ENCODE results near the gene DCLK1.

The DCLK1 gene

DNA sequence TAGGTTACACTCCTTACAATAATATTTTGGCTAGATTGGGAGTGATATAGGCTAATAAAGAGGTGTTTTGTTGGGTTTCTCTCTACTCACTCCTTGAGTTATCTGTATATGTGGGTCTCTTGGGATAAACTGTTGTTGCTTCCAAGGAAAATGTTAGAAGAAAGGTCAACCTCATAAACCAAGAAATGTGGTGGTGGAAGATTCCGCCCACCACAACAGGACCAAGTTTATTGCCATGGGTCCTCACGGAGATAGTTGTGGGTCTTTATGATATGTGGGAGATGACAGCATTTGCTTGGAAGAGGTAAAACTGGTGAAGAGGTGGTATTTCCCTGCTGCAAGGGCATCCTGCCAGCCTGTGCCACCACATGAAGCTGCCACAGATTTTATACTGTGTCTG, 259.6 kb downstream of the DCLK1 start:
- TF ChIP-seq, protein P1, sequence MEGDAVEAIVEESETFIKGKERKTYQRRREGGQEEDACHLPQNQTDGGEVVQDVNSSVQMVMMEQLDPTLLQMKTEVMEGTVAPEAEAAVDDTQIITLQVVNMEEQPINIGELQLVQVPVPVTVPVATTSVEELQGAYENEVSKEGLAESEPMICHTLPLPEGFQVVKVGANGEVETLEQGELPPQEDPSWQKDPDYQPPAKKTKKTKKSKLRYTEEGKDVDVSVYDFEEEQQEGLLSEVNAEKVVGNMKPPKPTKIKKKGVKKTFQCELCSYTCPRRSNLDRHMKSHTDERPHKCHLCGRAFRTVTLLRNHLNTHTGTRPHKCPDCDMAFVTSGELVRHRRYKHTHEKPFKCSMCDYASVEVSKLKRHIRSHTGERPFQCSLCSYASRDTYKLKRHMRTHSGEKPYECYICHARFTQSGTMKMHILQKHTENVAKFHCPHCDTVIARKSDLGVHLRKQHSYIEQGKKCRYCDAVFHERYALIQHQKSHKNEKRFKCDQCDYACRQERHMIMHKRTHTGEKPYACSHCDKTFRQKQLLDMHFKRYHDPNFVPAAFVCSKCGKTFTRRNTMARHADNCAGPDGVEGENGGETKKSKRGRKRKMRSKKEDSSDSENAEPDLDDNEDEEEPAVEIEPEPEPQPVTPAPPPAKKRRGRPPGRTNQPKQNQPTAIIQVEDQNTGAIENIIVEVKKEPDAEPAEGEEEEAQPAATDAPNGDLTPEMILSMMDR (IDR thresholded peaks at IDR 0.05; ENCODE audit: control insufficient read depth, insufficient read depth, low read depth, low read length, missing control alignments), result no peak
- H3K4me3 ChIP-seq (ENCODE audit: control insufficient read depth, low read depth, low read length), result no peak overlapping the region
- DNase-seq (ENCODE audit: low read depth), result no peak

DNA sequence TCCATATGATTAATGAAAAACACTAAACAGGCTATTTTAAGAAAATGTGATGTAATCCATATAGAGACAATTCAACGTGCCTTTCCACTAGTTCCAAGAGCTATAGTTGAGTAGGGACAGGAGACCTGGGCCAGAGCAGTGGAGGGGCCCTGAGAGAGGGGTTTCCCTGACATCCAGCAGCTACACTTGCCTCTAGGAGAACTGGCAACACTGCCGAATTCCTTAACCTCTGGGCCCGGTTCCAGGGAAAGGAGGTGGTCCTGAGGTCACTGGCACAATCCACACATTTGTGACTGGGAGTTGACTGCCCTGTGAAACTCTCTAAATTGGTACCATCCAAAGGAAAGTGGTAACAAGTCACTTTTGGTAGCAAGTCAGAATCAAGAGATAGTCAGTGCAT, 264.4 kb downstream of the DCLK1 start:
- TF ChIP-seq, protein P1 (IDR thresholded peaks at IDR 0.05; ENCODE audit: control insufficient read depth, insufficient read depth, low read depth, low read length, missing control alignments), result no peak
- H3K4me3 ChIP-seq (ENCODE audit: control insufficient read depth, low read depth, low read length), result no peak overlapping the region
- no peak for DNase-seq (ENCODE audit: low read depth)

DNA sequence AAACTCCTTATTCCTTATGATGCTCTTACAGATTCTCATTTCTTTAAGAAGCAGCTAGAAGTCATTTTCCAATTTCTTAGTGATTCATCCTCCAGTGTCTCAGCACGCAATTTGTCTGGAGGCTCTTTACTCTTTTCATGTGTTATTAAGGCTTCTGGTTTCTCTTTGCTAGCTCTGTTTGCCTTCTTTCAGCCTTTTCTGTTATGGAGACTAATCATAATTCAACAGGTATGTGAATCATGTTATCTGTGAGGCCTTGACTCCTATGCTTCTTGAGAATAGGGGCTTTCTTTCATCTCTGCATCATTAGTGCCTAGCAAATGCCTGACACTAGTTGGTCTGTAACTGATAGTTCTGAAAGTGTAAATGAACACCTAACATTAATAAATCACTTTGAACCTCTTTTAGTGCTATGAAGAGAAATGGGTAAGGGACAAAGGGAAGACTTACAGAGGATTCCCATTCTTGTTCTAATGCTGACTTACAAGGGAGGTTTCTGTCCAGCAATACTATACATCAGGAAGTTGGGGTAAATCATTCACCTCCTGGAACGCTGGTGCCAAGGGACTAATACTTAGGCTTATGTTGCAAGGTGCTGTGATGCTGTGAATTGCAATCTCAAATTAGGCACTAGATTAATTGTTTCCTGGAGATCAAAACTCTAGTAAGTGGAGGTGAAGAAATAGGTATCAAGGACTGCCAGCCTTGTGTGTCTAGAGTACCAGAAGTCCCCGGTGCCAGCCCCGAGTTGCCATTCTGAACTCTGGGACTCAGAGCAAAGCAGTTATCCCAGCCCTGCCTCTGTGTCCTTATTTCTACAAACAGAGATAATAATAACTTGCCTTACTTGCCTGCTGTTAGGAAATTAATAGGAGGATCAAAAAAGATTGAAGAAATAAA, 265.6 kb downstream of the DCLK1 start:
- no peak for DNase-seq (ENCODE audit: low read depth)
- TF ChIP-seq, protein P1 (IDR thresholded peaks at IDR 0.05; ENCODE audit: control insufficient read depth, insufficient read depth, low read depth, low read length, missing control alignments), result no peak
- H3K4me3 ChIP-seq (ENCODE audit: control insufficient read depth, low read depth, low read length), result no peak overlapping the region

DNA sequence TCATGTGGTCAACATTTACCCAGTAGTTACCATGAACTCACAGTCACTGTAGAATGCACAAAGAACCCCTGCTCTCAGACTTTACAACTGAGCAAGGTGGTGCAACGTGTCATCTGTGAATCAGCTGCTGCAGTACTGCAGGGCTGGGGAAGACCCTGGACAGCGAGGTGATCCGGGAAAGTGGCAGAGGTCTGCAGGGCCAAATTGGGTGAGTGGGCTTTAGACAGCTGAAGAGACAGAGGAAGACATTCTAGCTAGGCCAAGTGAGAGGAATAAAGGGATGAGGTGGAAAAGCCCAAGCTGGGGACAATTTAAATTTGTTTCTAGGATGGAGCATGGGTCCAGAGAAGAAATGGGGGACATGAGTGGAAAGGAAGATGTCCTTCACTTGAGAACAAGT, 270.5 kb downstream of the DCLK1 start:
- no peak for DNase-seq (ENCODE audit: low read depth)
- TF ChIP-seq, protein P1 (IDR thresholded peaks at IDR 0.05; ENCODE audit: control insufficient read depth, insufficient read depth, low read depth, low read length, missing control alignments), result no peak
- H3K4me3 ChIP-seq (ENCODE audit: control insufficient read depth, low read depth, low read length), result no peak overlapping the region

DNA sequence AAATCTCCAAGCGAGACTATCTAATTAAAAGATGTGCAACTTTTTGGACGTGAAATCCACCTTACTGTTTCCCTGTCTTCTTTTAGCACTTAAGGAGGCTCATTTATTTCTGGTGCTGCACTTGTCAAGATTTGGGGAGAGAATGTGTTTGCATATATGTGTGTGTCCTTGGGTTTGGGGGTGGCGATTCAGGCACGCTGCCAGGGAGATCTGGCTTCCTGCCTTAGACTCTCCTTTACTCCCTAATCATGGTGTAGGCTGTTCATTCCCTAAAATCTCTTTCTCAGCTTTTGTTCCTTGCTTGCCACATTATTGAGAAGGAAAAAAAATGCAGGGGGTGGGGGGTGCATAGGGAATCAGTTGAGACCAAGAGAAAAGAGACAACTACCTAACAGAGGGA, 271.2 kb downstream of the DCLK1 start:
- no peak for DNase-seq (ENCODE audit: low read depth)
- TF ChIP-seq, protein P1 (IDR thresholded peaks at IDR 0.05; ENCODE audit: control insufficient read depth, insufficient read depth, low read depth, low read length, missing control alignments), result no peak

DNA sequence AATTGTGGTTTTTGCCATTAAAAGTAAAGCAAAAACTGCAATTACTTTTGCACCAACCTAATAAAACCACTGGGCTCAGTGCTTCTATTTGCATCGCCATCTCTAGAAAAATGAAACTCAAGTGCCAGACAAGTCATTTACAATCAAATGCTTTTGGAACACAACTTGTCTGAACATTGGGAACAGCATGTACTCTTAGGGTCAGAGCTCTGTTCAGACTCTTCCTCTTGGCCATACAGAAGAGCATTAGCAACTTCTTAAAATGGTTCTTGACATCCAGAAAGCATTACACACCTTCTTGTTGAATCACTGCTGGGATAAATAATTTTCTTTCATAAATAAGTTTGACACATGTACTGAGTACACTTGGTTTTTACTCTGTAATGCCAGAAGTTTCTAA, 272.5 kb downstream of the DCLK1 start:
- no peak overlapping the region for H3K4me3 ChIP-seq (ENCODE audit: control insufficient read depth, low read depth, low read length)
- no peak for DNase-seq (ENCODE audit: low read depth)
- TF ChIP-seq, protein P1 (IDR thresholded peaks at IDR 0.05; ENCODE audit: control insufficient read depth, insufficient read depth, low read depth, low read length, missing control alignments), result no peak

More for the DNA sequence above, 271.2 kb downstream of the DCLK1 start:
- no peak overlapping the region for H3K4me3 ChIP-seq (ENCODE audit: control insufficient read depth, low read depth, low read length)

Data from AG09309 (cell line).